Measurements from ENCODE around the gene ADAMTS2. TPM values are rescaled to one million over a fixed set of nuclear protein-coding genes. Genes with fewer than 3 reads are reported as not detected.

ADAMTS2 gene
- total and polyA plus RNA-seq, 2 of the 8 experiments (the other 6 are each of a cell fraction or from before 2014, with no cell fraction given), result 6.6 to 7.3 TPM

GRCh38 chr5:179336871-179337795 lies 8.1 kb downstream of the ADAMTS2 start (continued):
- TF ChIP-seq RFX5 (IDR thresholded peaks at IDR 0.05; ENCODE audit: borderline replicate concordance, low read depth, low read length) (no peak), HDAC6 (IDR thresholded peaks at IDR 0.05; ENCODE audit: low read depth, low read length) (no peak), POLR2AphosphoS5 (IDR thresholded peaks at IDR 0.05; ENCODE audit: low read depth, low read length) (no peak)
